T-helper 1 cell treated with Interleukin-12 subunit alpha and Interleukin-12 subunit beta and Interleukin-4 antibody, amounts not matched to agents 30 ng/mL and 1 ng/mL, for 36 hours (primary cell): ENCODE results near the gene ZNF649. TPM values are rescaled to one million over a fixed set of nuclear protein-coding genes. Genes with fewer than 3 reads are reported as not detected.

Source experiments
- intact Hi-C: fragments of 100-400 bp; cut with micrococcal nuclease; formaldehyde crosslinking; loops from one replicate; pipeline ENCODE4 v1.15.1; 2024
- total RNA-seq: library from RNA; stranded (reverse); gene quantifications from 2 replicates; pipeline ENCODE4 v1.2.3, GENCODE V29; 2022

The ZNF649 gene
- total RNA-seq, 1 donor from 2014 or later = 11.3 TPM

DNA sequence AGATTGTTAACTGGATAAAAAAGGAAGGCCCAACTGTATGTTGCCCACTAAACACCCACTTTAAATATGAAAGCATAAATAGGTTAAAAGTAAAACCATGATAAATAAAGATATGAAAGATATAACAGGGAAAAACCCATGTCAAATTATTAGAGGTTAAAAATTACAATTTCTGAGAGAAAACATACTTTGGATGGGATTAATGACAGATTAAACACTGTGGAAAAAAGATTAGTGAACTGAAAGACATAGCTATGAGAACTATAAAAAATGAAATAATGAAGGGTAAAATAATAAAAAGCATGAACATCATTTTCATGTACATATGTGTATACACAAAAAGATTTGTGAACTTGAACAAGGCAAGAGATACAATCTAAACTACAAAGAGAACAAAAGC, 14.9 kb downstream of the ZNF649 start:
- intact Hi-C loops = no loop called here

DNA sequence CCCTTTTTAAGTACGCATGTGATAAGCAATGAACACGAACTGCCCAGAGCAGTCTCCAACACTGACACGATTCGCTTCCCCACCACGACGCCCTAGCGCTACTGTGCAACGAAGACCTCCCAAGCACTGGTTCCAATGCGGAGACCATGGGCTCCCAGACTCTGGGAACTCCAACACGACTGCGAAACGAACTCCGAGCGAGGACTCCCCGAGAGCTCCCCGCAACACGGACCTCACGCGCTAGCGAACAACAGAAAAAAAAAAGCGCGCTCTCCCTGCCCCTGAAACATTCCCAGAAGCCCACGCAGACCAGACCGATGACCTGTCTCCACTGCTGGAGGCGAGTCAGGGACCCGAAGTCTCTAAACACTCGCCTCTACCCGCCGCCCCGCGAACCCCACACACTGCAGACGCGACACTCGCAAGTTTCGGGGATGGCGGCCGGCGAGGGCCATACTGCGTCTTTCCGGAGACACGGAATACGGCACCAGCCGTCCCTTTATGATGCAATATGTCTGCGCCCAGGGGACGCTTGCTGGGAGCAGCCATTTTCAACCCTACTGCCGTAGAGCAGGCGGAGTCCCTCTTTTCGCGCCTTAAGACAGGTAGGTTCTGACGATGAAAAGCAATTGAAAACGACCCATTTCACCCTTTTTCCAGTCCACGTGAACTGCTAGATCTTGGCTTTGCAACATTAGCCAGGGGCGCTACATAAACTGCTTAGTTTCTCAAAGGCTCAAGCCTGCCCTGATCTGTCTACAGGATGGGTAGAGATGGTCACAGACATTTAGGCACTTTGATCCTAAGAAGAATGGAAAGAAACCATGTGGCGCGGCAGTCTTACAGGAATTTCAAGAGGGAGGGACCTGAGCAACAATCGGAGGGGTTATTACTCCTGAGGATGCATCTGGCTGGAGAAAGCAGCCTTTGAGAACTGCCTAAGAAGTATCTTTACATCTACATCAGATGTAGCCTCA, 17.0 kb downstream of the ZNF649 start, which contains the start of gene ZNF577:
TSS of gene ZNF577 (minus strand) at position 430 of the 977 bp plus-strand sequence. CDS start 7,569 bp downstream, outside the sequence.
- intact Hi-C loops = no loop called here

DNA sequence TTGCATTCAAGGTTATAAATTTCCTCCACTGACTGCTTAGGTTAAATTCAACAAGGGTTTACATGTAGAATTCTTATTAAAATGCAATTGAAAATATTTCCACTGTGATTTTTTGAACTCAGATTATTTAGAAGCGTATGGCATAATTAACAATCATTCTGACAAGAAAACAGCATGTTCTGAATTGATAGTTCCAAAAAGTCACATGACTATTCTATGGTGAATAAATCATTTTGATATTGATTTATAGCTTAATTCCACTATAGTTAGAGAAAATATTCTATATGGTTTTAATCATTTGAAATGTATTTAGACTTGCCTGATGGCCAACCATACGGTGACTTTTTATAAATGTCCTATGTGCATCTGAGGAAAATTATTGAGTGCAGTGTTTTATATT, 20.1 kb downstream of the ZNF649 start:
- intact Hi-C loops = no loop called here

DNA sequence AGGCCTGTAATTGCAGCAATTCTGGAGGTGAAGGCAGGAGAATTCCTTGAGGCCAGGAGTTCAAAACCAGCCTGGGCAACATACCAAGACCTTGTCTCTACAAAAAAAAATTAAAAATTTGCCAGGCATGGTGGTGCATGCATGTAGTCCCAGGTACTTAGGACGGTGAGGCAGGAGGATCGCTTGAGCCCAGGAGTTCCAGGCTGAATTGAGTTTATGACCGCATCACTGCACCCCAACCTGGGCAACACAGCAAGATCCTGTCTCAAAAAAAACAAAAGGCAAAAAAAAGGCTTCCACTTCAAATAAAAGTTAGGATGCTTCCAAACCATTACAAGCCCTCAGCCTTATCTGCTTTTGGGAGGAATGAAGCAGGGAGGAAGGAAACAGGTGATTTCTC, 22.3 kb downstream of the ZNF649 start:
- intact Hi-C loops = no loop called here

DNA sequence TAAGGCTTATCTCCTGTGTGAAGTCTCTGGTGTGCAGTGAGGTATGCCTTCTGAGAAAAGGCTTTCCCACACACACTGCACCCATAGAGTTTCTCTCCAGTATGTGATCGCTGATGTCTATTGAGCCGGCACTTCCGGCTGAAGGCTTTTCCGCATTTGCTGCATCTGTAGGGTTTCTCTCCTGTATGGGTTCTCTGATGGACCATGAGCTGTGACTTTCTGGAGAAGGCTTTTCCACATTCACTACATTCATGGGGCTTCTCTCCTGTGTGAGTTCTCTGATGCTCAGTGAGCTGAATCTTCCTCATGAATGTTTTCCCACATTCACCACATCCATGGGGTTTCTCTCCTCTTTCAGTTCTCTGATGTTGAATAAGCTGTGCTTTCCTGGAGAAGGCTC, 31.7 kb downstream of the ZNF649 start:
- intact Hi-C loops = no loop called here

DNA sequence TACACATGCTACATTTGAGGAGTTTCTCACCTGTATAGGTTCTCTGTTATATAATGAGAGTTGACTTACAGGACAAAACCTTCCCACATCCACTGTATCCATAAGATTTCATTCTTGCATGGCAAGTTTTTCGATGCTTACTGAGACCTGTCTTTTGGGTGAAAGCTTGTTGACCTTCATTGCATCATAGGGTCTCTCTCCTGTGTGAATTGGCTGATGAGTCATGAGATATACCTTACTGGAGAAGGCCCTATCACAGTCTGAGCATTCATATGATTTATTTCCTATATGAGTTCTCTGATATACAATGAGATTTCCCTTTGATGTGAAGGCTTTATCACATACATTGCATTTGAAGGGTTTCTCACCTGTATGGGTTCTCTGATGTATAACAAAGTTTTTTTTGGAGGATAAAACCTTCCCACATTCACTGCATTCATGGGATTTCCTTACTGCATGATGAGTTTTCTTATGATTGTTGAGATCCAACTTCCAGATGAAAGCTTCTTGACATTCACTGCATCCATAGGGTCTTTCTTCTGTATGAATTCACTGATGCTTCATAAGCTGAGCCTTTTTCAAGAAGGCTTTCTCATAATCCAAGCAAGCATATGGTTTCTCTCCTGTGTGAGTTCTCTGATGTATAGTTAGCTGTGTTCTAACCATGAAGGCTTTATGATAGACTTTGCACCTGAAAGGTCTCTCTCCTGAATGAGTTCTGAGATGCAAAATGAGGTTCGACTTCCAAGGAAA, 42.8 kb downstream of the ZNF649 start:
- intact Hi-C loops = no loop called here

Other genes with a start within 250 kb of the ZNF649 start
- gene SPACA6, start 211.7 kb downstream of the ZNF649 start, total RNA-seq = 6.4 and 8.7 TPM in 2 replicates
- not detected in 2 replicates for gene HAS1, start 181.0 kb downstream of the ZNF649 start, total RNA-seq
- gene FPR1, start 153.1 kb downstream of the ZNF649 start, total RNA-seq = not detected in 2 replicates
- gene FPR2, start 143.8 kb downstream of the ZNF649 start, total RNA-seq = not detected in 2 replicates
- gene FPR3, start 109.9 kb downstream of the ZNF649 start, total RNA-seq = not detected in 2 replicates
- 7.3 and 8.2 TPM in 2 replicates for gene ZNF577, start 17.1 kb downstream of the ZNF649 start, total RNA-seq
- 5.2 and 5.5 TPM in 2 replicates for gene ZNF613, start 22.5 kb upstream of the ZNF649 start, total RNA-seq
- 13.5 and 14.0 TPM in 2 replicates for gene ZNF350, start 81.8 kb upstream of the ZNF649 start, total RNA-seq
- gene ZNF615, start 103.2 kb upstream of the ZNF649 start, total RNA-seq = 9.4 and 10.2 TPM in 2 replicates
- 8.4 and 9.9 TPM in 2 replicates for gene ZNF614, start 123.4 kb upstream of the ZNF649 start, total RNA-seq
- 12.9 and 16.8 TPM in 2 replicates for gene ZNF432, start 143.8 kb upstream of the ZNF649 start, total RNA-seq
- gene ZNF841, start 190.7 kb upstream of the ZNF649 start, total RNA-seq = 23.1 and 27.0 TPM in 2 replicates
- 4.8 and 5.1 TPM in 2 replicates for gene ZNF616, start 234.9 kb upstream of the ZNF649 start, total RNA-seq